NB4 (cell line): Measurements from ENCODE around the gene STXBP1.

Experiments
- MAX ChIP-seq: IDR thresholded peaks from 2 replicates; pipeline ENCODE4 v1.6.1; 2011; ENCODE audit warnings: low read depth, low read length
- MYC ChIP-seq: IDR thresholded peaks from 2 replicates; pipeline ENCODE4 v1.6.1; 2011; ENCODE audit warnings: low read depth, low read length
- POLR2A ChIP-seq: IDR thresholded peaks from 2 replicates; pipeline ENCODE4 v1.6.1; 2011; ENCODE audit warnings: mild to moderate bottlenecking; ENCODE audit not compliant: insufficient read length; ENCODE audit errors: extremely low read depth
- TF ChIP-seq, protein P1 (sequence below): IDR thresholded peaks from one replicate; pipeline ENCODE4 v1.5.1; 2012; ENCODE audit warnings: low read depth, low read length

DNA sequence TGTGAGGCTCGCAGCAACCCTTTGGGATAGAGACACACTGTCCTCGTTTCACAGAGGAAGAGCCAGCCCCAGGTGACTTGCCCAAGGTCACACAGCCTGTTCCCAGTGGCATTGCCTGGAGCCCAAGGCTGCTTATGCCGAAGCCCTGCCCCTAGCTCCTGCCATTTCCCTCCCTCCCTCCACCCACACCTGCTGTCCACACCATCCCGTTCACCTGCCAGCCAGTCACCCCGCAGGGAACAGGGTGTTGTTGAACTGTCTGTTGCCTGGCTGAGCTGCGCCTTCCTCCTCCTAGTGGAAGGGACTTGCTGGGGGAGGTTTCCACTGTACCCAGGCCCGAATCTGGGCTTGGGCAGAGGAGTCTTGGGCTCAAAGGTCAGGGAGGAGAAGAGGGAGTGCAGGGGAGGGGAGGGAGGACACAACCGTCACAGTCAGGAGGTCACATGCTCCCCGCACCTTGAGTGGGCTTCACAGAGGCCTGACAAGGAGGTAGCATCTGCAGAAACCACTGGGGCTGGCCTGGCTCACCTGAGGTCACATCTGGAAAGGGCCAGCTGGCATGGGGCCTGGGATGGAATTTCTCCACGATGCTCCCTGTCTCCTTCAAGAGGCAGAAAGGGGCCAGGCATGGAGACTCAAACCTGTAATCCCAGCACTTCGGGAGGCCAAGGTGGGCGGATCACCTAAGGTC, 110.1 kb downstream of the STXBP1 start:
- TF ChIP-seq, protein P1, sequence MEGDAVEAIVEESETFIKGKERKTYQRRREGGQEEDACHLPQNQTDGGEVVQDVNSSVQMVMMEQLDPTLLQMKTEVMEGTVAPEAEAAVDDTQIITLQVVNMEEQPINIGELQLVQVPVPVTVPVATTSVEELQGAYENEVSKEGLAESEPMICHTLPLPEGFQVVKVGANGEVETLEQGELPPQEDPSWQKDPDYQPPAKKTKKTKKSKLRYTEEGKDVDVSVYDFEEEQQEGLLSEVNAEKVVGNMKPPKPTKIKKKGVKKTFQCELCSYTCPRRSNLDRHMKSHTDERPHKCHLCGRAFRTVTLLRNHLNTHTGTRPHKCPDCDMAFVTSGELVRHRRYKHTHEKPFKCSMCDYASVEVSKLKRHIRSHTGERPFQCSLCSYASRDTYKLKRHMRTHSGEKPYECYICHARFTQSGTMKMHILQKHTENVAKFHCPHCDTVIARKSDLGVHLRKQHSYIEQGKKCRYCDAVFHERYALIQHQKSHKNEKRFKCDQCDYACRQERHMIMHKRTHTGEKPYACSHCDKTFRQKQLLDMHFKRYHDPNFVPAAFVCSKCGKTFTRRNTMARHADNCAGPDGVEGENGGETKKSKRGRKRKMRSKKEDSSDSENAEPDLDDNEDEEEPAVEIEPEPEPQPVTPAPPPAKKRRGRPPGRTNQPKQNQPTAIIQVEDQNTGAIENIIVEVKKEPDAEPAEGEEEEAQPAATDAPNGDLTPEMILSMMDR, result no peak
- TF ChIP-seq POLR2A (no peak), MAX (no peak), MYC (no peak)
